ENCODE data around the gene TTK.

TTK gene

GRCh38 chr6:80004173-80005072 lies at the start of gene TTK:
TTK (plus strand) TSS chr6:80004649; CDS start chr6:80005844, 1,195 bp downstream.
- peak; percentile 97 for DNase-seq

GRCh38 chr6:79954849-79955248 lies 49.6 kb upstream of the TTK start:
- no peak for DNase-seq

- DNase-seq: no peak
These were observed 39.8 kb upstream of the TTK start for GRCh38 chr6:79964607-79965081.

GRCh38 chr6:79967178-79967577 lies 37.3 kb upstream of the TTK start:
- no peak for DNase-seq

GRCh38 chr6:79969784-79970183 lies 34.7 kb upstream of the TTK start:
- no peak for DNase-seq

- no peak for DNase-seq
These were observed 33.3 kb upstream of the TTK start for GRCh38 chr6:79971193-79971592.

- no peak for DNase-seq
These were observed 22.8 kb upstream of the TTK start for GRCh38 chr6:79981652-79982051.

GRCh38 chr6:79984261-79984660 lies 20.2 kb upstream of the TTK start:
- no peak for DNase-seq

GRCh38 chr6:79985128-79985527 lies 19.3 kb upstream of the TTK start:
- no peak for DNase-seq

GRCh38 chr6:79989641-79990040 lies 14.8 kb upstream of the TTK start:
- no peak for DNase-seq

- no peak for DNase-seq
These were observed 11.2 kb upstream of the TTK start for GRCh38 chr6:79993012-79993910.

GRCh38 chr6:79993911-79994309 lies 10.5 kb upstream of the TTK start:
- DNase-seq: no peak

- no peak for DNase-seq
These were observed 6.7 kb upstream of the TTK start for GRCh38 chr6:79997728-79998127.

- no peak for DNase-seq
These were observed 3.1 kb upstream of the TTK start for GRCh38 chr6:80001337-80001736.

GRCh38 chr6:80003826-80004172 lies 650 bp upstream of the TTK start:
- DNase-seq: no peak

- no peak for DNase-seq
These were observed 957 bp downstream of the TTK start for GRCh38 chr6:80005406-80005805.

GRCh38 chr6:80006541-80006940 lies 2.1 kb downstream of the TTK start:
- no peak for DNase-seq

- no peak for DNase-seq
These were observed 5.1 kb downstream of the TTK start for GRCh38 chr6:80009531-80009930.

GRCh38 chr6:80010288-80010687 lies 5.8 kb downstream of the TTK start:
- no peak for DNase-seq

GRCh38 chr6:80015839-80016435 lies 11.5 kb downstream of the TTK start:
- DNase-seq: no peak

- DNase-seq: no peak
These were observed 16.1 kb downstream of the TTK start for GRCh38 chr6:80020381-80021120.

- DNase-seq: no peak
These were observed 16.7 kb downstream of the TTK start for GRCh38 chr6:80021131-80021530.

- DNase-seq: no peak
These were observed 17.1 kb downstream of the TTK start for GRCh38 chr6:80021591-80021990.

Measured in suppressor macrophage treated with lipopolysaccharide for 4 hours (primary cell).